Stimulated activated memory B cell treated with anti-CD40 and anti-IgM and Interleukin-4, amounts not matched to agents 10 μg/mL and 1 μg/mL and 100 μg/mL, for 72 hours (primary cell): ENCODE results near the gene DVL1.

Source experiments
- ATAC-seq: fragments of 150-1000 bp; cut with Tn5 transposase; 2 replicates; pipeline ENCODE4 v1.10.0; 2021
- H3K27ac Mint-ChIP-seq: one replicate; pipeline ENCODE4 v1.8.0; 2022; ENCODE audit warnings: mild to moderate bottlenecking, mixed read lengths
- H3K27me3 Mint-ChIP-seq: one replicate; pipeline ENCODE4 v1.8.0; 2022; ENCODE audit warnings: mixed read lengths
- H3K36me3 Mint-ChIP-seq: one replicate; pipeline ENCODE4 v1.8.0; 2022; ENCODE audit warnings: mixed read lengths
- H3K4me1 Mint-ChIP-seq: one replicate; pipeline ENCODE4 v1.8.0; 2022; ENCODE audit warnings: mixed read lengths
- H3K4me3 Mint-ChIP-seq: one replicate; pipeline ENCODE4 v1.8.0; 2022; ENCODE audit warnings: mild to moderate bottlenecking, moderate library complexity, mixed read lengths
- H3K9me3 Mint-ChIP-seq: one replicate; pipeline ENCODE4 v1.8.0; 2022; ENCODE audit warnings: mixed read lengths

Gene DVL1

DNA sequence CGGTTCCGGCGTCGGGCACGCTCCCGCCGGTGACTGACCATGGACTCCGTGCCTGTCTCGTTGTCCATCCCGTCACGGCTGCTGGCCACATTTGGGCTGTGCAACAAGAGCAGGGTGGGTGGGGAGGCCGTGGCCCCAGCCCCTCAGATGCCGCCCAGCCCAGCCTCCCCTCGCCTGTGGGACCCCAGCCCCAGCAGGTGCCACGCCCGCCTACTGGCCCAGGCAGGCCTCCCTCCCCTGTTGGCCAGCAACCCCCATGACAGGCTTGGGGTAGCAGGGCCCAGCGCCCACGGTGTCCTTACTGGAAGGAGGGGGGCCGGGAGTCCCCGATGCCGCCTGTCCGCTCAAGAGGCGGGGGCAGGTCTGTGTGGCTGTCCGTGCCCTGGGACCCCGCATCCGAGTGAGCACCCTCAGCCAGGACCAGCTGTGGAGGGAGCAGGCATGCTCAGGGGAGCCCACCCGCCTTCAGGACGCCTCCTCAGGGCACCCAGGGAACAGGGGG, 7.1 kb downstream of the DVL1 start:
- H3K27me3 Mint-ChIP-seq: no peaks in the 10 kb centered on the region
- H3K4me1 Mint-ChIP-seq: peaks cover 27% of the 10 kb centered on the region
- H3K4me3 Mint-ChIP-seq: no peak overlapping the region
- H3K36me3 Mint-ChIP-seq: peaks cover 23% of the 10 kb centered on the region
- H3K27ac Mint-ChIP-seq: no peak overlapping the region
- ATAC-seq: peak; percentile 9
- no peaks in the 10 kb centered on the region for H3K9me3 Mint-ChIP-seq

DNA sequence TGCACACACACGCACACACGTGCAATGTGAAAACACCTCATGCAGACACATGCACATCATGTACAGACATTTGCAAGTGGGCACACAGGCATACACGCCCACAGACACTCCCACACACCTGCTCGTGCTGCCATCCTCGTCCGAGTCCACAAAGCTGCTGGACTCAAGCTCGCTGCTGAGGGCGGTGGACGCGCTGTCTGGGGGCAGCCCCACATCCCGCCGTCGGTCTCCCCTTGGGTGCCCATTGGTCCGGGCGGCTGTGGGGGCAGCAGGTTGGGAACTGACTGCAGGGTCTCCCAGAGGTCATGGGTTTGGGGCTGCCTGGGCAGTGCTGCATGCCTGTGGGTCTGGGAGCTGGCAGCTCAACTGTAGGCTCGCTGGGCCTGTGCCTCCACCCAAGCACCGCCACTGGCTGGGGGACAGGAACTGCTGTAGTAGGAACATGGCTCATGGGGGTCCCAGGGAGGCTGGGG, 7.6 kb downstream of the DVL1 start:
- Mint-ChIP-seq H3K27ac (no peak overlapping the region), H3K9me3 (no peaks in the 10 kb centered on the region), H3K36me3 (peaks cover 23% of the 10 kb centered on the region), H3K27me3 (no peaks in the 10 kb centered on the region), H3K4me1 (peaks cover 21% of the 10 kb centered on the region), H3K4me3 (no peak overlapping the region)
- ATAC-seq: no peak

DNA sequence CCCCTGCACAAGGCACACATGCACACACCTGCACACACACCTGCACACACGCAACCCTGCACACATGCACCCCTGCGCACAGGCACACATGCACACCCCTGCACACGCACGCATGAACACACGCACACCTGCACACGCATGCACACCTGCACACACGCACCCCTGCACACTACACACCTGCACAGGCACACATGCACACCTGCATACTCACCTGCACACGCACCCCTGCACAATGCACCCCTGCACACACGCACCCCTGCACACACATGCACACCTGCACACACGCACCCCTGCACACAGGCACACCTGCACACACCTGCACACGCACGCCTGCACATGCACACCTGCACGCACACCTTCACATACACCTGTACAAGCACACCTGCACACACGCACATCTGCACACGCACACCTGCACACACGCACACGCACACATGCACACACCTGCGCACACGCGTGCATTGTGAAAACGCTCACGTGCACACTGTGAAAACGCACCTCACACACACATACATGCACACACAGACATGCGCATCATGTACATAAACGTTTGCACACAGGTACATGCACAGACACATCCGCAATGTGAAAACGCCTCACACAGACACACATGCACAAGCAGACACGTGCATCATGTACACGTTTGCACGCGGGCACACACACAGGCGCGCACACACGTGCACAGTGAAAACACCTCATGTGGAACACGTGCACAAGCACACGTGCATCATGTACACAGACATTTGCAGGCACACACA, 8.2 kb downstream of the DVL1 start:
- ATAC-seq: no peak
- no peak overlapping the region for H3K4me3 Mint-ChIP-seq
- peaks cover 15% of the 10 kb centered on the region for H3K4me1 Mint-ChIP-seq
- no peaks in the 10 kb centered on the region for H3K9me3 Mint-ChIP-seq
- no peaks in the 10 kb centered on the region for H3K27me3 Mint-ChIP-seq
- peaks cover 23% of the 10 kb centered on the region for H3K36me3 Mint-ChIP-seq
- H3K27ac Mint-ChIP-seq: no peak overlapping the region

DNA sequence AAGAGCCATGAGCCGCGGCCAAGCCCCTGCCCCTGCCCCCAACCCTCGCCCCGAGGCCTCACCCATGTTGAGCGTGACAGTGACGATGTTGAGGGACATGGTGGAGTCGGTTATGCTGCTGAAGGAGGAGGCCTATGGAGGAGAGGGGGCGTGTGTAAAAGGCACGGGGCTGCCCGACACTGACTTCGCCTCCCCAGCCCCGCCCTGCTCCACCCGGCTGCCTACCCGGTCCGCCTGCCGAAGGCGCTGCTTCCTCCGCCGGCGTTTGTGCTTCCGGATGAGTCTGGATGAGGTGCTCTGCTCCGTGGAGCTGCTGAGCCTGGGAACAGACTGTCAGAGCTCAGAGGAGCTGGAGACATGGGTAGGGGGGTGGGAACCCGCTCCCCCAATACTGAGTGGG, 9.0 kb downstream of the DVL1 start:
- Mint-ChIP-seq H3K4me3 (no peak overlapping the region), H3K9me3 (no peaks in the 10 kb centered on the region), H3K36me3 (peaks cover 23% of the 10 kb centered on the region), H3K27ac (no peak overlapping the region), H3K27me3 (no peaks in the 10 kb centered on the region), H3K4me1 (peaks cover 12% of the 10 kb centered on the region)
- no peak for ATAC-seq

DNA sequence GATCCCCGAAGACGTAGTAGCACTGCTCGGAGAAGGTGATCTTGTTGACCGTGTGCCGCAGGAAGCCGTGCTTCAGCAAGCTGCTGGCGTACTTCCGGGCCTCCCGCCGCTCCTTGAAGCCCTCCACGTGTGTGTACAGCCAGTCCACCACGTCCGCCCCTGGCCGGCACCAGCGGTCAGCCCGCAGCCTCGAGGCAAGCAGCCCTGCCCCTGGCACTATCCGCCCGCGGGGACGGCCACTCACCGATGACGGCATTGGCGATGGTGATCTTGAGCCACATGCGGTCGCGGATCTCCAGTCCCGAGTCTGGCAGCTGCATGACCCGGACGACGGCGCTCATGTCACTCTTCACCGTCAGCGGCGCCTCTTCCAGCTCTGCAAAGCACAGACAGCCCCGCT, 10.9 kb downstream of the DVL1 start:
- Mint-ChIP-seq H3K36me3 (peaks cover 23% of the 10 kb centered on the region), H3K4me3 (no peak overlapping the region), H3K27ac (no peak overlapping the region), H3K9me3 (no peaks in the 10 kb centered on the region), H3K27me3 (no peaks in the 10 kb centered on the region), H3K4me1 (peaks cover 7% of the 10 kb centered on the region)
- ATAC-seq: no peak

DNA sequence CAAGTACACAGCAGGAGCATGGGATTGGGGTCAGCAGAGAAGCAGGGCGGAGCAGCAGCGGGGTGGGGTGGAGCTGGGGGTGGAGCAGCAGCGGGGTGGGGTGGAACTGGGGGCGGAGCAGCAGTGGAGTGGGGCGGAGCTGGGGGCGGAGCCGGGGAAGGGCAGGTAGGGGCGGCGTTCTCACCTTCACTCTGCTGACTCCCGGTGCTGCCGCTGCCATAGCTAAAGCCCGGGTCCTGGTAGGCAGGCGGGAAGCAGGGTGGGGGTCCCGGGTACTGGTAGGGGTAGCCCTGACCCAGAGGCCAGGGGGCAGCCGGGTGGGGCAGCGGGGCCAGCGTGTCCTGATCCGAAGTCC, 11.4 kb downstream of the DVL1 start:
- peaks cover 2% of the 10 kb centered on the region for H3K4me1 Mint-ChIP-seq
- H3K4me3 Mint-ChIP-seq: no peak overlapping the region
- no peaks in the 10 kb centered on the region for H3K27me3 Mint-ChIP-seq
- ATAC-seq: peak; percentile 22
- no peak overlapping the region for H3K27ac Mint-ChIP-seq
- H3K9me3 Mint-ChIP-seq: no peaks in the 10 kb centered on the region
- peaks cover 23% of the 10 kb centered on the region for H3K36me3 Mint-ChIP-seq

DNA sequence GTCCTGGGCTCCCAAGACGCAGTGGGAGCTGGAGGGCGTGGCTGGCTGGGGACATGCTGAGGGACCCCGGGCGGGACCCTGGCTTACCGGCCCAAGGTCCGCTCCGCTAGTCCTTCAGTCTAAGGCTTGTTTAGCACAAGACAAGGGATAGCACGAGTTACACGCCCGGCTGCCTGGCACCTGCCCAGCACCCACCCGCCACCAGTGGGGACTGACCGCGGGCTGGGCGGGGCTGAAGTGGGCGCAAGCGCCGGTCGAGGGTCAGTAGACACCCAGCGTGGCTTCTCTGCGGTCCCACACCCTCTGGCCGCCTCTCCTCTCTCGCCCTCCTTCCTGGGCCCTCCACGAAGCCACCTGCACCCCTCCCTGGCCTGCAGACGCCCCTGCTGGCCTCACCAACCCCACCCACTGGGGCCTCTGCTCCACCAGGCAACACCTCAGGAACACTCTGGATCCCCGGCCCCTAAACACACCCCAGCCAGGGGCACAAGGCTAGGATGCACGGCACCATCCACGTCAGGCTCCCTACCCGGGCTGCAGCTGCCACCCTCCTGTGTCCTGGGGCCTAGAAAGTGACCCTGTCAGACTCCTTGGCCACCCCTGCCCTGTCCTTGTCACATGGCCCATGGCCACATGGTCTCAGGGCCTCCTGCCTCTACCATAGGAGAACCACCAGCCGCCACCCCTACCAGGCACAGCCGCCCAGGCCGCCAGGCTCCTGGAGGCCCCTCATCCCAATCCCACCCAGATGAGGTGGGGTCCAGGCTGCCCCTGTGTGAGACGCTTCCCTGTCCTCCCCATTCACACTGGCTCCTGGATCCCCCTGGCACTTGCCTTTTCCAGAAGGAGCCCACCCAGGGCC, 12.1 kb downstream of the DVL1 start:
- ATAC-seq: no peak
- Mint-ChIP-seq H3K27me3 (no peaks in the 10 kb centered on the region), H3K27ac (no peak overlapping the region), H3K36me3 (peaks cover 23% of the 10 kb centered on the region), H3K4me3 (no peak overlapping the region), H3K4me1 (no peaks in the 10 kb centered on the region), H3K9me3 (no peaks in the 10 kb centered on the region)

DNA sequence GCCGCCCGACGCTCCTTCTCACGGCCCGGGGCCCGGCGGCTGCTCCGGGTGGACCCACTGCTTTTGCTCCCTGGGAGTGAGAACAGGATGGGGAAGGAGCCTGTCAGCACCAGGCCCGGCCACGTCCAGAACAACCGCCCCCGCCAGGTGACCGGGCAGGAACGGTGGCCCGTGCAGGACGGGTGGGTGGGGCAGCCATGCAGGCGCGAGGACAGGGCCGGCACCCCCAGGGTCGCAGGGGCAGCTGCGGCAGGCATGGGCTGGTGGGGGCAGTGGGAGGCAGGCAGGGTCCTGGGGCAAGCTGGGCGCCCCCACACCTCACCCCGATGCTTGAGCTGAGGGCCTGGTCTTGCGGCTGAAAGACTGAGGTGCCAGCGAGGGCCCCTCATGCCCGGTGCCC, 12.8 kb downstream of the DVL1 start:
- ATAC-seq: no peak

DNA sequence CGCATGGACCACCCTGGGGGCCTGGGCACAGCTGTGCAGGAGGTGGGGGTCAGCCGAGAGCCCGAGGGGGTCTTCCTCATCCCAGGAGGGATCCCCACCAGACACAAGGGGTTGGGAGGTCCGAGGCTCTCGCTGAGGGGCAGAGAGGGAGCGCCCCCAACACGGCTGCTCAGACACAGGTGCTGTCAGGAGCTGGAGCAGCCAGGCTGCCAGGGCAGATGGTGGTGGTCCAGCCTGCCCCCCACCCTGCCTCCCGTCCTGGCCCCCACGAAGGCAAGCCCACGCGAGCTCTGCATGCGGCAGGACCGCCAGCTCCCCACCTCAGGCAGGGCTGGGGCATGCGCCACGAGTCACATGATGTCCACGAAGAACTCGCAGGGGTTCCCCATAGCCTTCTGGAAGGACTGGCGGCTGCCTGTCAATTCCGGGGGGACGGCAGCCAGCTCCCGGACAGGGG, 13.4 kb downstream of the DVL1 start:
- no peak for ATAC-seq
- peaks cover 16% of the 10 kb centered on the region for H3K36me3 Mint-ChIP-seq
- H3K4me3 Mint-ChIP-seq: no peak overlapping the region
- H3K4me1 Mint-ChIP-seq: peaks cover 5% of the 10 kb centered on the region
- no peaks in the 10 kb centered on the region for H3K27me3 Mint-ChIP-seq
- no peaks in the 10 kb centered on the region for H3K9me3 Mint-ChIP-seq
- no peak overlapping the region for H3K27ac Mint-ChIP-seq

More for the DNA sequence above, 12.8 kb downstream of the DVL1 start:
- H3K27ac Mint-ChIP-seq: no peak overlapping the region
- no peaks in the 10 kb centered on the region for H3K27me3 Mint-ChIP-seq
- H3K4me3 Mint-ChIP-seq: no peak overlapping the region
- no peaks in the 10 kb centered on the region for H3K9me3 Mint-ChIP-seq
- H3K36me3 Mint-ChIP-seq: peaks cover 22% of the 10 kb centered on the region
- no peaks in the 10 kb centered on the region for H3K4me1 Mint-ChIP-seq

DNA sequence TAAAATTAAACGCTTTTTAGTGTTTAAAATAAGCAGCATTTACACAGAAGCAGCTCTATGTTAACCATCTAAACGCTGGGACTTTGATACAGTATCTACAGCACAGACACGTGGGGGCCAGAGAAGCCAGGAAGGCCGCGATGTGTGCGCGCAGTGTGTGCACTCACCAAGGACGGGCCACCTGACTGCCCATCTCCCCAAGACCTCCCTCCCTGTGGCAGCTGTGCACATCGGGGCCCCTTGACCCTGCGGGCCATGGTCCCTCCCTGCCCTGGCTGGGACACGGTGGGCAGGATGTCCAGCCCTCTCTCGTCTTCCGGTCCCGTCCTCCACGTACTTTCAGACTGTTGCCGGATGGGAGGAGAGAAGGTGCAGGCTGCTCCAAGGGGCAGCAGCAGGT, 13.9 kb downstream of the DVL1 start:
- Mint-ChIP-seq H3K4me3 (no peak overlapping the region), H3K36me3 (peaks cover 15% of the 10 kb centered on the region), H3K9me3 (no peaks in the 10 kb centered on the region), H3K27ac (no peak overlapping the region), H3K27me3 (no peaks in the 10 kb centered on the region), H3K4me1 (peaks cover 11% of the 10 kb centered on the region)
- no peak for ATAC-seq

DNA sequence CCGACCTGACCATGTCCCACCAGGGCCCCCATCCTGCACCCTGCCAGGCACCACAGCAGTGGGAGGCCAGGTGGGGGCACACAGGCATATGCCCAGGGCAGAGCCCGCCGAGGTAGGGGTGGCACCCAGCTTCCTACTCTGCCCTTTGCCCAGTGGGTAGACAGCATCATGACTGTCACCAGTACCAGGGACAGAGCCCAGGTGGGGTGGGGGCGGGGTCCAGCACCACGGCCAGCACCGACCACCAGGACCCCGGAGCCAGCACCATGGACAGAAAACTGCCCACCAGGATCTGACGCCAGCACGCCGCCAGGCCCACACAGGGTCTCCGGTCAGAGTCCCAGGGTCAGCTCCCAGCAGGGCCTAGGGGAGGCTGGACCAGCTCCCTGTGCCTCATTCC, 14.4 kb downstream of the DVL1 start:
- no peak overlapping the region for H3K27ac Mint-ChIP-seq
- no peak overlapping the region for H3K4me3 Mint-ChIP-seq
- H3K27me3 Mint-ChIP-seq: no peaks in the 10 kb centered on the region
- ATAC-seq: no peak
- no peaks in the 10 kb centered on the region for H3K9me3 Mint-ChIP-seq
- H3K36me3 Mint-ChIP-seq: peaks cover 18% of the 10 kb centered on the region
- peaks cover 15% of the 10 kb centered on the region for H3K4me1 Mint-ChIP-seq

DNA sequence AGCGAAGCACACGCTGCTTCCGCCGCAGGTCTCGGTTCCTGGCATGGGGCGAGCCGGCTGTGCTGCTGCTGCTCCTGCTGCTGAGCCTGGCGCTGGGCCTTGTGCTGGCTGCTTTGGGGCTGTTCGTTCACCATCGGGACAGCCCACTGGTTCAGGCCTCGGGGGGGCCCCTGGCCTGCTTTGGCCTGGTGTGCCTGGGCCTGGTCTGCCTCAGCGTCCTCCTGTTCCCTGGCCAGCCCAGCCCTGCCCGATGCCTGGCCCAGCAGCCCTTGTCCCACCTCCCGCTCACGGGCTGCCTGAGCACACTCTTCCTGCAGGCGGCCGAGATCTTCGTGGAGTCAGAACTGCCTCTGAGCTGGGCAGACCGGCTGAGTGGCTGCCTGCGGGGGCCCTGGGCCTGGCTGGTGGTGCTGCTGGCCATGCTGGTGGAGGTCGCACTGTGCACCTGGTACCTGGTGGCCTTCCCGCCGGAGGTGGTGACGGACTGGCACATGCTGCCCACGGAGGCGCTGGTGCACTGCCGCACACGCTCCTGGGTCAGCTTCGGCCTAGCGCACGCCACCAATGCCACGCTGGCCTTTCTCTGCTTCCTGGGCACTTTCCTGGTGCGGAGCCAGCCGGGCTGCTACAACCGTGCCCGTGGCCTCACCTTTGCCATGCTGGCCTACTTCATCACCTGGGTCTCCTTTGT, 15.5 kb downstream of the DVL1 start:
- no peak overlapping the region for H3K4me3 Mint-ChIP-seq
- H3K9me3 Mint-ChIP-seq: no peaks in the 10 kb centered on the region
- peaks cover 16% of the 10 kb centered on the region for H3K36me3 Mint-ChIP-seq
- no peak for ATAC-seq
- no peak overlapping the region for H3K27ac Mint-ChIP-seq
- H3K27me3 Mint-ChIP-seq: no peaks in the 10 kb centered on the region
- peaks cover 24% of the 10 kb centered on the region for H3K4me1 Mint-ChIP-seq

DNA sequence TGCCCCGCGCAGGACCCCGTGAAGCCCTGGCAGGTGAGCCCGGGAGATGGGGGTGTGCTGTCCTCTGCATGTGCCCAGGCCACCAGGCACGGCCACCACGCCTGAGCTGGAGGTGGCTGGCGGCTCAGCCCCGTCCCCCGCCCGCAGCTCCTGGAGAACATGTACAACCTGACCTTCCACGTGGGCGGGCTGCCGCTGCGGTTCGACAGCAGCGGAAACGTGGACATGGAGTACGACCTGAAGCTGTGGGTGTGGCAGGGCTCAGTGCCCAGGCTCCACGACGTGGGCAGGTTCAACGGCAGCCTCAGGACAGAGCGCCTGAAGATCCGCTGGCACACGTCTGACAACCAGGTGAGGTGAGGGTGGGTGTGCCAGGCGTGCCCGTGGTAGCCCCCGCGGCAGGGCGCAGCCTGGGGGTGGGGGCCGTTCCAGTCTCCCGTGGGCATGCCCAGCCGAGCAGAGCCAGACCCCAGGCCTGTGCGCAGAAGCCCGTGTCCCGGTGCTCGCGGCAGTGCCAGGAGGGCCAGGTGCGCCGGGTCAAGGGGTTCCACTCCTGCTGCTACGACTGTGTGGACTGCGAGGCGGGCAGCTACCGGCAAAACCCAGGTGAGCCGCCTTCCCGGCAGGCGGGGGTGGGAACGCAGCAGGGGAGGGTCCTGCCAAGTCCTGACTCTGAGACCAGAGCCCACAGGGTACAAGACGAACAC, 16.3 kb downstream of the DVL1 start:
- Mint-ChIP-seq H3K4me1 (peaks cover 27% of the 10 kb centered on the region), H3K27me3 (no peaks in the 10 kb centered on the region), H3K4me3 (no peak overlapping the region), H3K9me3 (no peaks in the 10 kb centered on the region), H3K36me3 (peaks cover 10% of the 10 kb centered on the region), H3K27ac (no peak overlapping the region)
- no peak for ATAC-seq

DNA sequence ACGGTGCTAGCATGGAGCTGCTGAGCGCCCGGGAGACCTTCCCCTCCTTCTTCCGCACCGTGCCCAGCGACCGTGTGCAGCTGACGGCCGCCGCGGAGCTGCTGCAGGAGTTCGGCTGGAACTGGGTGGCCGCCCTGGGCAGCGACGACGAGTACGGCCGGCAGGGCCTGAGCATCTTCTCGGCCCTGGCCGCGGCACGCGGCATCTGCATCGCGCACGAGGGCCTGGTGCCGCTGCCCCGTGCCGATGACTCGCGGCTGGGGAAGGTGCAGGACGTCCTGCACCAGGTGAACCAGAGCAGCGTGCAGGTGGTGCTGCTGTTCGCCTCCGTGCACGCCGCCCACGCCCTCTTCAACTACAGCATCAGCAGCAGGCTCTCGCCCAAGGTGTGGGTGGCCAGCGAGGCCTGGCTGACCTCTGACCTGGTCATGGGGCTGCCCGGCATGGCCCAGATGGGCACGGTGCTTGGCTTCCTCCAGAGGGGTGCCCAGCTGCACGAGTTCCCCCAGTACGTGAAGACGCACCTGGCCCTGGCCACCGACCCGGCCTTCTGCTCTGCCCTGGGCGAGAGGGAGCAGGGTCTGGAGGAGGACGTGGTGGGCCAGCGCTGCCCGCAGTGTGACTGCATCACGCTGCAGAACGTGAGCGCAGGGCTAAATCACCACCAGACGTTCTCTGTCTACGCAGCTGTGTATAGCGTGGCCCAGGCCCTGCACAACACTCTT, 17.0 kb downstream of the DVL1 start:
- no peaks in the 10 kb centered on the region for H3K27me3 Mint-ChIP-seq
- peaks cover 32% of the 10 kb centered on the region for H3K4me1 Mint-ChIP-seq
- peaks cover 11% of the 10 kb centered on the region for H3K36me3 Mint-ChIP-seq
- no peak overlapping the region for H3K4me3 Mint-ChIP-seq
- no peaks in the 10 kb centered on the region for H3K9me3 Mint-ChIP-seq
- H3K27ac Mint-ChIP-seq: no peak overlapping the region
- no peak for ATAC-seq
